Hematopoietic multipotent progenitor cell treated with erythropoietin and hydrocortisone succinate and interleukin-3 and kit ligand, for 6 days (in vitro differentiated cells): ENCODE measurements around the gene ZBTB45.
"Not testable (repeated sequence)": the region's sequence is repeated elsewhere in the genome, so short reads cannot be mapped to it uniquely, and the experiment has no call there.

Experiments
- DNase-seq: peaks from one replicate; pipeline ENCODE4 v3.0.0-alpha.2; 2015

Gene ZBTB45

DNA sequence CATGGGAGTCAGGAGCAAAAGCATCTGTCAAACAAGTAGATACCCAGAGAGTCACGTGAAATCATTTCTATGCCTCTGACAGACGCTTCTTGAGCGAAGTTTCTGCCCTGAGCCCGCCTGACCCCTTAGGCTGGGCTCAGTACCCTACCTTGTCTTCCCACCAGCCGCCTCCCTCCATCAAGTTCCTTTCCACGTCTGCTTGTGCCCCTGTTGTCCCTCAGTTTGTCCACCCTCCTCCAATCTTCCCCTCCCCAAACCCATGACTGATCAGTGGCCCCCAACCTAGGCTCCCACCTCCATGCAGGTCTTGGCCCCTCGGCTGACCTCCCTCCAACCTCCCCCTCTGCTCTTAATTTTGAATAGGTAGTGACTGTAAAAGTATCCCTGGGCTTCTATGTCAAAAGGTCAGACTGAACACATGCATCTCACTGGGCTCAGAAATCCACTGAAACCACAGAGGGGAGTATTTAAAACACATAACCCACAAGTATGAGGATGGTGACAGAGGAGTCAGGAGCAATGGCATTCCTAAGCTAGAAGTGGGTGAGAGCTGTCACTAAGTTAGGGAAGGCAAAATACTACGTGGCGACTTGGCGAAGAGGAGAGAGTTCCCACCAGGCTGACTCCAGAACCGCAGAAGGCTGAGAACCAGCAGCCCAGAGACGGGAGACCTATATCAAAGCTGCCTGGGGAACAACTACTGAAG lies 45.2 kb downstream of the ZBTB45 start:
- no peak for DNase-seq

DNA sequence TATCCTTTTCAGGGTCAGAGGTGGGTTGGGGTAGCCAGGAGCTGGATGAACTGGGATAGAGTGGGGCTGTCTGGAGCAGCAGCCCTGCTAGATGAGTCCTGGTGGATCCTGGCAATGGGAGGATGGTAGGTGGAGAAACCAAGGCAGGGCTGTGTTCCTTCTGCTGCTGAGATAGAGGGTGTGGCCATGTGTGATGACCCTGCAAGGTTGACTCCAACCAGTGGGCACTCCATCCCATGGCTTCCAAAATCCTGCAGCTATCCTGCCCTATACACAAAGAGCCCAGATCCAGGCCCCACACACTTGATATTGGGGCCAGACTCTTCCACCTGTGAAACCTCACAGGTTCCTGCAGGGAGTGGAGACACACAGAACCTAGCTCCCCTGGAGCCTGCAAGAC lies 45.8 kb downstream of the ZBTB45 start:
- DNase-seq: no peak

DNA sequence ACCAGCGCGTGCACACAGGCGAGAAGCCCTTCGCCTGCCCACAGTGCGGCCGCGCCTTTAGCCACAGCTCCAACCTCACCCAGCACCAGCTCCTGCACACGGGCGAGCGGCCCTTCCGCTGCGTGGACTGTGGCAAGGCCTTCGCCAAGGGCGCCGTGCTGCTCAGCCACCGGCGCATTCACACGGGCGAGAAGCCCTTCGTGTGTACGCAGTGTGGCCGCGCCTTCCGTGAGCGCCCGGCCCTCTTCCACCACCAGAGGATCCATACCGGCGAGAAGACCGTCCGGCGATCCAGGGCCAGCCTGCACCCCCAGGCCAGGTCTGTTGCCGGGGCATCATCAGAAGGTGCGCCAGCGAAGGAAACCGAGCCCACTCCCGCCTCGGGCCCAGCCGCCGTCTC lies 47.9 kb downstream of the ZBTB45 start:
- no peak for DNase-seq

DNA sequence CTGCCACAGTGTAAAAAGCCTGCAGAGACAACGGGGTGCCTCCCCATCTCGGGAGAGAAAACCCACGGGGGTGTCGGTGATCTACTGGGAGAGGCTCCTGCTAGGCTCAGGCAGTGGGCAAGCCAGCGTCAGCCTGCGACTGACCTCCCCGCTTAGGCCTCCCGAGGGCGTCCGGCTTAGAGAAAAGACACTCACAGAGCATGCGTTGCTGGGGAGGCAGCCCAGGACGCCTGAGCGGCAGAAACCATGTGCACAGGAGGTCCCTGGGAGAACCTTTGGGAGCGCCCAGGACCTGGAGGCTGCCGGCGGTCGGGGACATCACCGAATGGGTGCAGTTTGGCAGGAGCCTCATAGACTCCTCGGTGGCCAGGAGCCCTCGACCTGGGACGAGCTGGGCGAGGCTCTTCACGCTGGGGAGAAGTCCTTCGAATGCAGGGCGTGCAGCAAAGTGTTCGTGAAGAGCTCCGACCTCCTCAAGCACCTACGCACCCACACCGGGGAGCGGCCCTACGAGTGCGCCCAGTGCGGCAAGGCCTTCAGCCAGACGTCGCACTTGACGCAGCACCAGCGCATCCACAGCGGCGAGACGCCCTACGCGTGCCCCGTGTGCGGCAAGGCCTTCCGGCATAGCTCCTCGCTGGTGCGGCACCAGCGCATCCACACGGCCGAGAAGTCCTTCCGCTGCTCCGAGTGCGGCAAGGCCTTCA lies 48.6 kb downstream of the ZBTB45 start:
- DNase-seq: not testable (repeated sequence)

DNA sequence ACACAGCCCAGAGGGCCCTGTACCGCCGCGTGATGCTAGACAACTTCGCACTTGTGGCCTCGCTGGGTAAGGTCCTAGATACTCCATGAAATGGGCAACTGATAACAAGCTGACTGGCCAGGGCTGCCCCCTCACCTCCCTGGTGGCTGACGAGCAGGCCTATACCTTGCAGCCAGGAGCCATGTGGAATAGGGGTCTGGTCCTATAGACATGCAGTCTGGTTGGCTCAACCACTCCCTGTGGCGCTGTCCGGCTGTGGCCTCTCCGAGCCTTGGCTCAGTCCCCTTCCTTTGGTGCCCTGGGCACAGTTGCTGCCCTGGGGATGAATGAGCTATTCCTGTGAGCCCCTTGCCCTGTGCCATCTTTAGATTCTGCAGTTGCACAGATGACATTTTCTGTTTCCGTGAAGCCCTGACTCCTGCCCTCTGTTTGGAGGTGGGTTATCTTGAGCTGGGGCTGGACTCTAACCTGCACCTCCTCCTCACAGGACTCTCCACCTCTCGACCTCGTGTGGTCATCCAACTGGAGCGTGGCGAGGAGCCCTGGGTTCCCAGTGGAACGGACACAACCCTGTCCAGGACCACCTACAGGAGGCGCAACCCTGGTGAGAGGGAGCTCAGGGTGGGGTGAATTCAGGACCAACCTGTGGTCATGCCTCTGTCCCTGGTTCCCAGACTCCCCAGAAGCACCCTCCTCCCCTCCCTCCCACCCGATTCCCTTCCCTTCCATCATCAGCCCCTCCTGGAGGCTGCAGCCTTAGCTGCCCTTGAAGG lies 50.2 kb downstream of the ZBTB45 start:
- no peak for DNase-seq

DNA sequence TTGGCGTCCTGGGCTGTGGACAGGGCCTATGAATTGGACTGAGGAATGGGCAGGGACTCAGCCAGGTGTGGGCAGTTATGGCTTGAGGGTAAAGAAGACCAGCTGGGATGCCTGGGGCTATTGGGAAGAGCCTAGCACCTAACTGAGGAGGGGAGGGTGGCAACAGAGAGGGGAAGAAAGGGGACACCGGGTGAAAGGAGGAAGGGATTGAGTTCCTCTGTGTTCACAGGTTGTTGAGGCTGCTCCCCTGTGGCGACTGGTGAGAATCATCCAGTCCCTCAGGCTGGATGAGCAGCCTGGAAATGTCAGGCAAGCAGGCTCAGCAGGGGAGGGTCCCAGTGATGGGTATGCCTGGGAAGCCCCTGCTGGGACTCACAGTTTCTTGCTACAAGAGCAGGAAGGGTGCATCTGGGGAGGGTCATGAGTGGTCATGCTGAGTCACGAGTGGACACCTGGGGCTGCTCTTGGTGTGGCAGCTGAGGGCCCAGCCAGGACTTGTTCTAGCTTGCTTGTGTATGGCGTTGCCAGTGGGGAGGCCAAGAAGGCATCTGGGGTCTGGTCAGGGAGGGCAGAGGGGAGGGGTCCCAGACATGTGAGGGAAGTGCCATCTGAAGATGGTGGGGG lies 51.3 kb downstream of the ZBTB45 start:
- DNase-seq: peak; percentile 26

DNA sequence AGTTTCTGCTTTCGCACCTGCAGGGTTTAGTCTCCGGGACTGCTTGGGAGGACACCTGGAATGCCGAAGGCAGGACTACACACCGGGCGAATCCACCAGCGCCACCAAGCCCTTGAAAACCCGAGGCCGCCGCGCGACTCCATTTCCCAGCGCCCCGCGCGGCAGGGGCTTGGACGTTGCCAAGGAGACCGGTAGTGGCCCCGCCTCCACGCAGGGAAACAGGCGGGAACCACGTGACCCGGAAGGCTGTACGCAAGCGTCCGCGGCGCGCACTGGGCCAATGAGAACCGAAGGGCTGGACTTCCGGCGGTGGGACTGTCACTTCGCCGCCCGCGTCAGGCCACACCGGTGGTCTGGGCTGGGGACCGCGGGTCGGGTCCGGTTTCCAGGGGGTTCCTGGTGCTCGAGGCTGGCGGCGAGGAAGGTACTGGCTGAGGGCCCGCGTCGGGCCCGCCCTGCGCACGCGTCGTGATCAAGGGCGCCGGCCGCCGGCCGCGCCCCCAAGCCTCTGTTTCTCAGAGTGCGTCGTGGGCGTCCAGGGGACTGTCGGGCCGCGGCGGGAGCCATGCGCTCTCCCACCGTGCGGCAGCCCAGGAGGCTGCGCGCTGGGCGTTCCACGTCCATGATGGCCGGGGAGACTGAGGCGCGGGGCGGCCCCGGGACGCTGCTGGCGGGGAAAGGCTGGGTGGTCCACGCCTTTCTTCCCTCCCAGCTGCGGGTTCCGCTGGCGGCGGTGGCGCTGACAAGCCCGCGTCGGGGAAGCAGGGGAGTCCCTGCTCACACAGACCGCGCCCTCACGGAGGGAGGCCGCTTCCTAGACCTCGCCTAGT lies 52.6 kb downstream of the ZBTB45 start, which contains the start of gene ZNF324:
Gene ZNF324 (plus strand): TSS at position 321 of the 830 bp plus-strand sequence. CDS start 2,106 bp downstream, outside the sequence.
- peak; percentile 99 for DNase-seq

DNA sequence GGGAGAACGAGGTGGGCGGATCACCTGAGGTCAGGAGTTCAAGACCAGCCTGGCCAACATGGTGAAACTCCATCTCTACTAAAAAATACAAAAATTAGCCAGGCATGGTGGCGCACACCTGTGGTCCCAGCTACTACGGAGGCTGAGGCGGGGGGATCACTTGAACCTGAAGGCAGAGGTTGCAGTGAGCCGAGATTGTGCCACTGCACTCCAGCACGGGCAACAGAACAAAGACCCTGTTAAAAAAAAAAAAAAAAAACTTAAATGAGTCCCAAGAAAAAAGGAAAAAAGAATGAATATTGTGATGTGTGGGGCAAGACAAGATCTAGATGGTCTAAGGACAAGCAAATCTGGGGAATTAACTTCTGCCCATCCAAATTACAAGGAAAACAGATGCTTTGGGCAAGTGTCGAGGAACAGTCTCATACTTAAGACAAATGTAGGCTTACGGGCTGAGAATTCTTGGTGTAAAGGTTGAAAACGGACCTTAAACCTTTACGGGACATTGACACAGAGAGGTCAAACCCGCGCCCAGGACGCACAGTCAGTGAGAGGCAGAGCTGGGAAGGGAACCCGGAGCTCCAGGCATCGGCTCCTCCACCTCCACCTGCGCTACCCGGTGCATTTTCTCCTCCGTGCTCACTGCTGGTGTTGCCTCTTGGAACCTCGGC lies 53.4 kb downstream of the ZBTB45 start:
- DNase-seq: peak; percentile 19
